GM21786 (cell line): Measurements from ENCODE around the gene FAM168B.
"Not testable (repeated sequence)": the region's sequence is repeated elsewhere in the genome, so short reads cannot be mapped to it uniquely, and the experiment has no call there.

Source experiments
- ATAC-seq: cut with Tn5 transposase; IDR thresholded peaks from one replicate; pipeline ENCODE4 v1.9.1; 2021; ENCODE audit not compliant: unreplicated experiment

The FAM168B gene

GRCh38 chr2:131093006-131093695 lies at the start of gene FAM168B:
TSS of gene FAM168B (minus strand) at chr2:131093460. CDS start at chr2:131082646, 10,814 bp downstream.
- peak; percentile 82 for ATAC-seq

- no peak for ATAC-seq
These were observed 49.6 kb upstream of the FAM168B start for GRCh38 chr2:131142849-131143248.

- no peak for ATAC-seq
These were observed 47.3 kb upstream of the FAM168B start for GRCh38 chr2:131140581-131140980.

GRCh38 chr2:131132729-131133128 lies 39.5 kb upstream of the FAM168B start:
- no peak for ATAC-seq

- no peak for ATAC-seq
These were observed 37.0 kb upstream of the FAM168B start for GRCh38 chr2:131130298-131130596.

GRCh38 chr2:131127981-131128380 lies 34.7 kb upstream of the FAM168B start:
- no peak for ATAC-seq

GRCh38 chr2:131127076-131127475 lies 33.8 kb upstream of the FAM168B start:
- ATAC-seq = no peak

- no peak for ATAC-seq
These were observed 33.2 kb upstream of the FAM168B start for GRCh38 chr2:131126436-131126835.

- no peak for ATAC-seq
These were observed 32.0 kb upstream of the FAM168B start for GRCh38 chr2:131125195-131125757.

- ATAC-seq = no peak
These were observed 29.9 kb upstream of the FAM168B start for GRCh38 chr2:131123192-131123591.

- no peak for ATAC-seq
These were observed 29.2 kb upstream of the FAM168B start for GRCh38 chr2:131122496-131122895.

- ATAC-seq = no peak
These were observed 28.2 kb upstream of the FAM168B start for GRCh38 chr2:131121464-131121863.

- no peak for ATAC-seq
These were observed 27.6 kb upstream of the FAM168B start for GRCh38 chr2:131120815-131121317.

GRCh38 chr2:131115752-131116151 lies 22.5 kb upstream of the FAM168B start:
- ATAC-seq = no peak

- not testable (repeated sequence) for ATAC-seq
These were observed 21.7 kb upstream of the FAM168B start for GRCh38 chr2:131114950-131115349.

- no peak for ATAC-seq
These were observed 20.4 kb upstream of the FAM168B start for GRCh38 chr2:131113566-131114227.

GRCh38 chr2:131112529-131112928 lies 19.3 kb upstream of the FAM168B start:
- ATAC-seq = no peak

- peak; percentile 34 for ATAC-seq
These were observed 12.9 kb upstream of the FAM168B start for GRCh38 chr2:131105950-131106801.

GRCh38 chr2:131105156-131105949 lies 12.1 kb upstream of the FAM168B start, which contains the start of gene PLEKHB2:
TSS of gene PLEKHB2 (plus strand) at chr2:131105336. CDS start at chr2:131120942, 15,606 bp downstream.
- ATAC-seq = peak; percentile 70

GRCh38 chr2:131104487-131105155 lies 11.4 kb upstream of the FAM168B start:
- ATAC-seq = peak; percentile 72
